Mesothelial cell of epicardium (in vitro differentiated cells): ENCODE measurements around the gene DCP1A. TPM values are rescaled to one million over a fixed set of nuclear protein-coding genes. Genes with fewer than 3 reads are reported as not detected.

ENCODE experiments used
- DNase-seq, 2 experiments: peaks; one replicate each; pipeline ENCODE4 v3.0.0; 2021; ENCODE audit warnings: low spot score in 2 of 2; ENCODE audit not compliant: unreplicated experiment in 2 of 2
- H3K27ac Mint-ChIP-seq: 2 replicates; pipeline ENCODE4 v1.8.0; 2021; ENCODE audit warnings: mixed read lengths
- H3K27me3 Mint-ChIP-seq: 2 replicates; pipeline ENCODE4 v1.8.0; 2021; ENCODE audit warnings: low read depth, mixed read lengths
- H3K36me3 Mint-ChIP-seq: 2 replicates; pipeline ENCODE4 v1.8.0; 2021; ENCODE audit warnings: mixed read lengths
- H3K4me1 Mint-ChIP-seq: 2 replicates; pipeline ENCODE4 v1.8.0; 2021; ENCODE audit warnings: mixed read lengths
- H3K4me3 Mint-ChIP-seq: 2 replicates; pipeline ENCODE4 v1.8.0; 2021; ENCODE audit warnings: mild to moderate bottlenecking, moderate library complexity, mixed read lengths
- H3K9me3 Mint-ChIP-seq: 2 replicates; pipeline ENCODE4 v1.8.0; 2021; ENCODE audit warnings: mixed read lengths
- CTCF ChIP-seq: fragments of 200-600 bp; sonication (generic); IDR thresholded peaks from one replicate; pipeline ENCODE4 v1.5.0; 2021; ENCODE audit warnings: antibody characterized with exemption; ENCODE audit not compliant: unreplicated experiment
- total RNA-seq: library from RNA; stranded (reverse); gene quantifications from 3 replicates; pipeline ENCODE4 v1.2.1, GENCODE V29; 2021

DCP1A gene
- total RNA-seq, 1 donor from 2014 or later: 38.8 TPM

- DNase-seq: no peak
- H3K9me3 Mint-ChIP-seq: peaks cover 3% of the 10 kb centered on the region
- no peak for TF ChIP-seq CTCF
- no peak overlapping the region for H3K4me3 Mint-ChIP-seq
- H3K4me1 Mint-ChIP-seq: peaks cover 22% of the 10 kb centered on the region
- no peaks in the 10 kb centered on the region for H3K27me3 Mint-ChIP-seq
- peaks cover 11% of the 10 kb centered on the region for H3K36me3 Mint-ChIP-seq
- H3K27ac Mint-ChIP-seq: peak overlapping the region; percentile 43
These were observed 99.2 kb downstream of the DCP1A start for GRCh38 chr3:53248161-53248560.

DNA sequence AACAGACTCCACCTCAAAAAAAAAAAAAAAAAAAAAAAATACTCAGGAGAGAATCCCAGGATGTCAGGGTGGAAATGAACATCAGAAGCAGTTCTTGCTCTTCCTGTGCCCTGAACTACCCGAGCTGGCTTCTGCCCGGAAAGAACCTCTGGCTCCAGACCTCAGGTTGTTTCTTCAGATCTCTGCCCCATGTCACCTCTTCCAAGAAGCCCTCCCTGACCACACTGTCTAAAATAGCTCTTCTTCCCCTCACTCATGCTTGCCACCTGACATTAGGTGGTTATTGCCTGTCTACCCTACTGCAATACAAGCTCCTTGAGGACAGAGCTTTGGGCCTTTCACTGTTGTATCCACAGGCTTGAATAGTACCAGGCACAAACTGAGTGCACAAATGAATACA lies 99.7 kb downstream of the DCP1A start:
- H3K9me3 Mint-ChIP-seq: peaks cover 3% of the 10 kb centered on the region
- H3K36me3 Mint-ChIP-seq: peaks cover 11% of the 10 kb centered on the region
- peaks cover 23% of the 10 kb centered on the region for H3K4me1 Mint-ChIP-seq
- H3K27me3 Mint-ChIP-seq: no peaks in the 10 kb centered on the region
- DNase-seq: no peak
- no peak for TF ChIP-seq CTCF
- H3K27ac Mint-ChIP-seq: no peak overlapping the region
- no peak overlapping the region for H3K4me3 Mint-ChIP-seq

GRCh38 chr3:53244271-53244670 lies 103.1 kb downstream of the DCP1A start:
- no peak overlapping the region for H3K27ac Mint-ChIP-seq
- no peak overlapping the region for H3K4me3 Mint-ChIP-seq
- no peaks in the 10 kb centered on the region for H3K27me3 Mint-ChIP-seq

DNA sequence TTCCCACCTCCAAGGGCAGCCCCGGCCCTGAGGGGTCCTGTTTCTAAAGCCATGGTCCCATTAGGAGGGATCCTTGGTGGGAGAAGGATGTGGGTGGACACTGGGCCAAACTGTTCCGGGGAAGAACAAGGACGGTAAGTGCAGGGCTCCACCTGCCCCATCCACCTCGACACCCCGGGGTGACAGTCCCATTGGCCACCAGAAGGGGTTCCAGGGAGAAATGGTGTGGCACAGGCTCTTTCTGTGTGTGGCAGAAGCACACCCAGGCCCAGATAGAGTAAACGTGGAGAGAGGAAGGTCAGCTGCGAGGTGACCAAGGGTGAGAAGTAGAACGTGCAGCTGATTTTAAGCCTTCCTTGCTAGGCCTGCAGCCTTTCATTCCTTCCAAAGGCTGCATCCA lies 103.6 kb downstream of the DCP1A start:
- Mint-ChIP-seq H3K4me1 (peaks cover 19% of the 10 kb centered on the region), H3K36me3 (peaks cover 20% of the 10 kb centered on the region), H3K9me3 (peaks cover 3% of the 10 kb centered on the region), H3K27me3 (no peaks in the 10 kb centered on the region), H3K4me3 (no peak overlapping the region), H3K27ac (peak overlapping the region; percentile 73)
- no peak for DNase-seq
- TF ChIP-seq CTCF: no peak

More at GRCh38 chr3:53244271-53244670, 103.1 kb downstream of the DCP1A start:
- Mint-ChIP-seq H3K9me3 (peaks cover 3% of the 10 kb centered on the region), H3K4me1 (peaks cover 16% of the 10 kb centered on the region), H3K36me3 (peaks cover 18% of the 10 kb centered on the region)
- no peak for TF ChIP-seq CTCF
- DNase-seq: no peak

DNA sequence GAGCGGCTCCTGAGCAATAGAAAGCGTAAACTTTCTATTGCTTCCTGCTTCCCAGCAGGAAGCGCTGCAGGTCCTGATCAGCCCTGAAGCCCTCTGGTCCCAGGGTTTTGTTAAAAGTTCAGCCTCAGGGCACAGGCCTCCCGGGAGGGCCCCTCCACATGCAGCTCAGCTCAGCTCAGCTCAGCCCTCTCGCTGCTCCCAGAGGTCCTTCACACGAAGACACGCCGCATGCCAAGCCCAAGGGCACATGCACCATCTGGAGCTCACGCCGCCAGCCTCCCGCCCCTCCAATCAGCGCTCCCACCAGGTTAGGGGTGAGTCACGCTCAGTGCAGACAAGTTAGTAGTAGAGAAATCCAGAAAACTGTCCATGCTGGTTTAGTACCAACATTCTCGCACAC lies 104.2 kb downstream of the DCP1A start:
- Mint-ChIP-seq H3K27me3 (no peaks in the 10 kb centered on the region), H3K4me1 (peaks cover 24% of the 10 kb centered on the region), H3K4me3 (no peak overlapping the region), H3K27ac (peak overlapping the region; percentile 73), H3K9me3 (peaks cover 3% of the 10 kb centered on the region), H3K36me3 (peaks cover 20% of the 10 kb centered on the region)
- TF ChIP-seq CTCF: no peak
- no peak for DNase-seq

GRCh38 chr3:53242642-53243041 lies 104.7 kb downstream of the DCP1A start:
- Mint-ChIP-seq H3K4me1 (peaks cover 27% of the 10 kb centered on the region), H3K27ac (no peak overlapping the region), H3K4me3 (no peak overlapping the region), H3K9me3 (peaks cover 3% of the 10 kb centered on the region), H3K27me3 (no peaks in the 10 kb centered on the region), H3K36me3 (peaks cover 17% of the 10 kb centered on the region)
- TF ChIP-seq CTCF: no peak
- DNase-seq: no peak
